Measurements from ENCODE around the gene RAVER1. TPM values are rescaled to one million over a fixed set of nuclear protein-coding genes. Genes with fewer than 3 reads are reported as not detected.

The RAVER1 gene
- total and polyA plus RNA-seq, 3 donors from 2014 or later: 32.3 to 49.6 (median 34.5) TPM

- no peak for DNase-seq
- WGBS, 2 donors: 52 to 56% methylated on average over 9 to 26 of the region's 26 CpGs
- H3K9me3 ChIP-seq: no peaks in the 10 kb centered on the region
- H3K27ac ChIP-seq: no peak overlapping the region
- no peaks in the 10 kb centered on the region for H3K27me3 ChIP-seq
- TF ChIP-seq CTCF (IDR thresholded peaks at IDR 0.05) (no peak), POLR2A (IDR thresholded peaks at IDR 0.05) (no peak)
- peaks cover 20% of the 10 kb centered on the region for H3K4me1 ChIP-seq
- intact Hi-C loops (cut with DNase I; ENCODE audit: low total_unique reads): no loop called here
- no peaks in the 10 kb centered on the region for H3K36me3 ChIP-seq (ENCODE audit: low read depth, missing control alignments)
- H3K4me3 ChIP-seq: peak overlapping the region in 1 of 2 donors; percentile 86
Measured at GRCh38 chr19:10335352-10335985, 2.1 kb upstream of the RAVER1 start.

GRCh38 chr19:10334588-10335351 is 1.4 kb upstream of the RAVER1 start:
- DNase-seq: peak; percentile 96
- H3K9me3 ChIP-seq: no peaks in the 10 kb centered on the region
- H3K4me3 ChIP-seq: peak overlapping the region; percentile 80 to 86
- WGBS, 2 donors: 7 to 11% methylated on average over 18 to 59 of the region's 59 CpGs
- peaks cover 20% of the 10 kb centered on the region for H3K4me1 ChIP-seq
- no peak overlapping the region for H3K27ac ChIP-seq
- intact Hi-C loops (cut with DNase I; ENCODE audit: low total_unique reads): no loop called here
- H3K36me3 ChIP-seq (ENCODE audit: low read depth, missing control alignments): no peaks in the 10 kb centered on the region
- no peak for TF ChIP-seq CTCF (IDR thresholded peaks at IDR 0.05)
- TF ChIP-seq POLR2A (IDR thresholded peaks at IDR 0.05): no peak
- no peaks in the 10 kb centered on the region for H3K27me3 ChIP-seq

GRCh38 chr19:10333758-10334587 is 644 bp upstream of the RAVER1 start:
- no peaks in the 10 kb centered on the region for H3K27me3 ChIP-seq
- H3K36me3 ChIP-seq (ENCODE audit: low read depth, missing control alignments): no peaks in the 10 kb centered on the region
- TF ChIP-seq POLR2A (IDR thresholded peaks at IDR 0.05) (no peak), CTCF (IDR thresholded peaks at IDR 0.05) (no peak)
- H3K4me3 ChIP-seq: peak overlapping the region; percentile 80 to 86
- no peaks in the 10 kb centered on the region for H3K9me3 ChIP-seq
- peak overlapping the region; percentile 83 to 95 for H3K27ac ChIP-seq
- 5 to 17% methylated on average over 26 to 44 of the region's 44 CpGs for WGBS, 2 donors
- peaks cover 20% of the 10 kb centered on the region for H3K4me1 ChIP-seq
- intact Hi-C loops (cut with DNase I; ENCODE audit: low total_unique reads): no loop called here
- peak; percentile 20 for DNase-seq

- 13 to 30% methylated on average over 14 to 18 of the region's 18 CpGs for WGBS, 2 donors
- Histone ChIP-seq H3K4me3 (peak overlapping the region; percentile 80 to 86), H3K27ac (peak overlapping the region in 1 of 2 donors; percentile 95), H3K4me1 (peaks cover 20% of the 10 kb centered on the region), H3K36me3 (ENCODE audit: low read depth, missing control alignments) (no peaks in the 10 kb centered on the region), H3K9me3 (no peaks in the 10 kb centered on the region), H3K27me3 (no peaks in the 10 kb centered on the region)
- TF ChIP-seq POLR2A (IDR thresholded peaks at IDR 0.05): no peak
- no peak for TF ChIP-seq CTCF (IDR thresholded peaks at IDR 0.05)
- intact Hi-C loops (cut with DNase I; ENCODE audit: low total_unique reads): no loop called here
- no peak for DNase-seq
Measured at GRCh38 chr19:10332158-10332964, 968 bp downstream of the RAVER1 start.
